H1 (cell line): ENCODE data around the gene ADD1. TPM values are rescaled to one million over a fixed set of nuclear protein-coding genes. Genes with fewer than 3 reads are reported as not detected.

Experiments used
- CTCF ChIP-seq, 3 experiments: IDR thresholded peaks; 1 replicate in 2 of 3; 2 replicates in 1 of 3; pipeline versions ENCODE4 v1.5.1 to v1.6.1; 2011; ENCODE audit warnings: low read length in 3 of 3, mild to moderate bottlenecking in 3 of 3, inconsistent platforms in 2 of 3, low read depth in 1 of 3, moderate library complexity in 1 of 3; ENCODE audit not compliant: insufficient read depth in 1 of 3; ENCODE audit errors: control extremely low read depth in 1 of 3
- EGR1 ChIP-seq: IDR thresholded peaks from 2 replicates; pipeline ENCODE4 v1.6.1; 2011; ENCODE audit warnings: low read depth, low read length, borderline replicate concordance
- EP300 ChIP-seq, 2 experiments: IDR thresholded peaks; 1 replicate in 1 of 2; 2 replicates in 1 of 2; pipeline ENCODE4 v1.6.1; 2011 to 2012; ENCODE audit warnings: low read depth in 2 of 2, low read length in 2 of 2, mild to moderate bottlenecking in 2 of 2, borderline replicate concordance in 1 of 2, inconsistent platforms in 1 of 2, moderate library complexity in 1 of 2
- MAX ChIP-seq: IDR thresholded peaks from 2 replicates; pipeline ENCODE4 v1.6.1; 2012; ENCODE audit warnings: inconsistent platforms
- NRF1 ChIP-seq: IDR thresholded peaks from 2 replicates; pipeline ENCODE4 v1.6.1; 2011; ENCODE audit warnings: mild to moderate bottlenecking, low read depth, low read length, improper control_type of control experiment
- RFX5 ChIP-seq: IDR thresholded peaks from 2 replicates; pipeline ENCODE4 v1.6.1; 2011; ENCODE audit warnings: low read depth, low read length, improper control_type of control experiment, borderline replicate concordance
- SUZ12 ChIP-seq: fragments of 200-600 bp; sonication (generic); IDR thresholded peaks from 2 replicates; pipeline ENCODE4 v1.6.1; 2012; ENCODE audit warnings: mild to moderate bottlenecking, inconsistent platforms, low read length, moderate library complexity, mixed read lengths
- polyA plus RNA-seq, 7 experiments: library from polyadenylated mRNA; depleted of rRNA in 3 of 7; stranded (reverse) in 5 of 7; unstranded in 2 of 7; fragments of >200 nt in 5 of 7; fragments of 200-250 nt in 2 of 7; gene quantifications; 1 replicate in 5 of 7; 2 replicates in 1 of 7; 4 replicates in 1 of 7; pipeline versions ENCODE4 v1.2.1 to v1.2.3, GENCODE V29; 2011 to 2013; ENCODE audit warnings: missing spikeins in 2 of 7, mixed read lengths in 2 of 7
- total RNA-seq: library from RNA; stranded (reverse); fragmentation: NEBNext Ultra II Directional; extraction: Animal tissue kit (Norgen Biotek cat#: 25700); gene quantifications from 2 replicates; pipeline ENCODE4 v1.2.1, GENCODE V29; 2021

Gene ADD1
- total and polyA plus RNA-seq, 2 of the 8 experiments (the other 6 are each of a cell fraction or from before 2014, with no cell fraction given): 113 to 143 TPM

GRCh38 chr4:2843263-2843940, at the start of gene ADD1 (continued):
- no peak for TF ChIP-seq CTCF (IDR thresholded peaks at IDR 0.05; ENCODE audit: control extremely low read depth in 1 of 3, insufficient read depth in 1 of 3, low read depth in 1 of 3, low read length in 3 of 3)
- TF ChIP-seq EGR1: no peak
- TF ChIP-seq EP300 (IDR thresholded peaks at IDR 0.05; ENCODE audit: borderline replicate concordance in 1 of 2, low read depth in 2 of 2, low read length in 2 of 2): 0 out of 3 replicates have a peak, but pooled peaks of 1 of the 2 experiments have one; percentile 11
- no peak for TF ChIP-seq RFX5
- no peak for TF ChIP-seq MAX
- no peak for TF ChIP-seq NRF1
- no peak for TF ChIP-seq SUZ12
